Fibroblast of lung (primary cell): ENCODE results near the gene RGS3. TPM values are rescaled to one million over a fixed set of nuclear protein-coding genes. Genes with fewer than 3 reads are reported as not detected.
A peak's percentile ranks its signal among the peaks of the same experiment; 100 is the strongest.

ENCODE experiments used
- DNase-seq, 2 donors: peaks; one replicate each; pipeline versions ENCODE4 v3.0.0 to v3.0.0-alpha.2; 2010; ENCODE audit warnings: low read depth in 2 of 2
- H2AFZ ChIP-seq: 2 replicates; pipeline ENCODE4 v1.5.1; 2012; ENCODE audit warnings: low read length, control low read depth, inconsistent platforms
- H3K27ac ChIP-seq: 2 replicates; pipeline ENCODE4 v1.5.1; 2011; ENCODE audit warnings: low read length, control low read depth; ENCODE audit not compliant: insufficient read depth
- H3K27me3 ChIP-seq: 2 replicates; pipeline ENCODE4 v1.5.1; 2011; ENCODE audit warnings: mild to moderate bottlenecking, low read length; ENCODE audit not compliant: control insufficient read depth, insufficient read depth
- H3K36me3 ChIP-seq: 2 replicates; pipeline ENCODE4 v1.5.1; 2011; ENCODE audit warnings: low read length; ENCODE audit not compliant: control insufficient read depth, insufficient read depth
- H3K4me1 ChIP-seq: 2 replicates; pipeline ENCODE4 v1.5.1; 2011; ENCODE audit warnings: low read length; ENCODE audit not compliant: control insufficient read depth, insufficient read depth; ENCODE audit errors: extremely low read depth
- H3K4me2 ChIP-seq: 2 replicates; pipeline ENCODE4 v1.5.1; 2011; ENCODE audit warnings: low read length, control low read depth; ENCODE audit not compliant: insufficient read depth; ENCODE audit errors: extremely low read depth
- H3K4me3 ChIP-seq, 4 experiments: fragments of 200-600 bp in 1 of 4; sonication (generic) in 1 of 4; replicated peaks in 1 of 4; 2 replicates each; pipeline ENCODE4 v1.5.1; 2011 to 2016; ENCODE audit warnings: low read length in 4 of 4, low read depth in 3 of 4, mild to moderate bottlenecking in 3 of 4, control low read depth in 2 of 4, inconsistent platforms in 1 of 4, mixed read lengths in 1 of 4; ENCODE audit not compliant: insufficient read depth in 1 of 4; ENCODE audit errors: control extremely low read depth in 1 of 4
- H3K79me2 ChIP-seq: 2 replicates; pipeline ENCODE4 v1.5.1; 2012; ENCODE audit warnings: mild to moderate bottlenecking, low read length, inconsistent platforms; ENCODE audit not compliant: control insufficient read depth, insufficient read depth
- H3K9ac ChIP-seq: 2 replicates; pipeline ENCODE4 v1.5.1; 2011; ENCODE audit warnings: mild to moderate bottlenecking, low read length, control low read depth; ENCODE audit not compliant: insufficient read depth
- H3K9me3 ChIP-seq: 2 replicates; pipeline ENCODE4 v1.5.1; 2012; ENCODE audit warnings: low read depth, low read length; ENCODE audit not compliant: control insufficient read depth, insufficient read depth
- H4K20me1 ChIP-seq: 2 replicates; pipeline ENCODE4 v1.5.1; 2011; ENCODE audit warnings: low read length; ENCODE audit not compliant: control insufficient read depth, insufficient read depth; ENCODE audit errors: extremely low read depth
- EZH2 ChIP-seq: IDR thresholded peaks from 2 replicates; pipeline ENCODE4 v1.5.1; 2012; ENCODE audit warnings: low read length, control low read depth, mild to moderate bottlenecking; ENCODE audit errors: missing control alignments
- polyA plus RNA-seq, 2 donors: library from polyadenylated mRNA; depleted of rRNA in 1 of 2; stranded (reverse) in 1 of 2; unstranded in 1 of 2; fragments of >200 nt; gene quantifications; 2 replicates each; pipeline ENCODE4 v1.2.1, GENCODE V29; 2011 to 2012; ENCODE audit warnings: missing spikeins in 1 of 2
- total RNA-seq: library from RNA; depleted of rRNA; stranded (reverse); fragments of >200 nt; gene quantifications from 2 replicates; pipeline ENCODE4 v1.2.1, GENCODE V29; 2014
- TF ChIP-seq, protein P1 (sequence below), 2 donors: IDR thresholded peaks in 1 of 2; conservative IDR thresholded peaks in 1 of 2; 1 replicate in 1 of 2; 2 replicates in 1 of 2; pipeline ENCODE4 v1.5.1; 2011 to 2012; ENCODE audit warnings: low read length in 2 of 2, control low read depth in 1 of 2, inconsistent platforms in 1 of 2, low read depth in 1 of 2, mild to moderate bottlenecking in 1 of 2

RGS3 gene
- total and polyA plus RNA-seq, 2 donors (not counting 1 experiment from before 2014, with no cell fraction given): 48.1 to 74.3 TPM

DNA sequence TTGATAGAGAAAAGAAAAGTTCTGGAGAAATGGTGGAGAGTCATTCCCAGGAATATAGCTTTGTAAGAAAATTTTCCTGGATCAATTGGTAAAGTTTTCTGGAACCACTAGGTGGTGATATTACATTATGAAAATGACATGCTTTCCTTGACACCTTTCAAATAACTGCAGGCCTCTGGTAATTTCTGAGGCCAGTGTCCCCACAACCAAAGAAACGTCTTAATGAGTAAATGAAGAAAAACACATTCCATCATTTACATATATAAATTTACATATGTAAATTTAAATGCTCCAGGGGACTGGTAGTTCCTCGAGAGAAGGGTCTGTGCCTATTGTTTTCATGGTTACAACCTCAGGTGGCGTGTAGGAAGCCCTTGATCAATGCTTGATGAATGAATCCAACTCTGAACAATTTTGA lies 17.2 kb upstream of the RGS3 start:
- Histone ChIP-seq H3K27ac (no peak overlapping the region), H3K4me2 (no peak overlapping the region), H3K4me1 (no peaks in the 10 kb centered on the region), H3K79me2 (no peaks in the 10 kb centered on the region), H3K9ac (no peak overlapping the region), H2AFZ (no peak overlapping the region), H3K4me3 (no peak overlapping the region), H3K36me3 (no peaks in the 10 kb centered on the region), H4K20me1 (no peaks in the 10 kb centered on the region), H3K9me3 (no peaks in the 10 kb centered on the region), H3K27me3 (no peaks in the 10 kb centered on the region)
- peak; percentile 31 to 71 for DNase-seq
- TF ChIP-seq, protein P1, sequence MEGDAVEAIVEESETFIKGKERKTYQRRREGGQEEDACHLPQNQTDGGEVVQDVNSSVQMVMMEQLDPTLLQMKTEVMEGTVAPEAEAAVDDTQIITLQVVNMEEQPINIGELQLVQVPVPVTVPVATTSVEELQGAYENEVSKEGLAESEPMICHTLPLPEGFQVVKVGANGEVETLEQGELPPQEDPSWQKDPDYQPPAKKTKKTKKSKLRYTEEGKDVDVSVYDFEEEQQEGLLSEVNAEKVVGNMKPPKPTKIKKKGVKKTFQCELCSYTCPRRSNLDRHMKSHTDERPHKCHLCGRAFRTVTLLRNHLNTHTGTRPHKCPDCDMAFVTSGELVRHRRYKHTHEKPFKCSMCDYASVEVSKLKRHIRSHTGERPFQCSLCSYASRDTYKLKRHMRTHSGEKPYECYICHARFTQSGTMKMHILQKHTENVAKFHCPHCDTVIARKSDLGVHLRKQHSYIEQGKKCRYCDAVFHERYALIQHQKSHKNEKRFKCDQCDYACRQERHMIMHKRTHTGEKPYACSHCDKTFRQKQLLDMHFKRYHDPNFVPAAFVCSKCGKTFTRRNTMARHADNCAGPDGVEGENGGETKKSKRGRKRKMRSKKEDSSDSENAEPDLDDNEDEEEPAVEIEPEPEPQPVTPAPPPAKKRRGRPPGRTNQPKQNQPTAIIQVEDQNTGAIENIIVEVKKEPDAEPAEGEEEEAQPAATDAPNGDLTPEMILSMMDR (conservative IDR thresholded peaks at IDR 0.05 in 1 of 2, IDR thresholded peaks at IDR 0.05 in 1 of 2; ENCODE audit: low read depth in 1 of 2, low read length in 2 of 2): peak; percentile 42 to 48
- no peak for TF ChIP-seq EZH2

DNA sequence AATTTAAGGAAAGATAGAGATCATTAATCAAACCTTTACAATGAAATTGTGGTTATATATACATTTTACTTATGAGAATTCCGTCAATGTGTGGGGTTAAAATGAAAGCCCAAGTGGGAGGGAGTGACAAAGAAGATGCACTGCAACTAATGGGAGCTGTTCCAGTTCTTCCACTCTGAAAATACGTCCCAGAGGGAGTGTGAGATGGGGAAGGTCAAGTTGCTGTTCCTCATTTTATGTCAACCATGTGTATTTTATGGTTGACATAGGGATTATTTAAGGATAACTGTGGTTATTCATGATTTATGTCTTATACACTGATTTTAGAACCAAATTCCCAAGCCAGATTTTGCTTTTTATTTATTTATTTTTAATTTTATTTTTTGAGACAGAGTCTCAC lies 14.2 kb upstream of the RGS3 start:
- Histone ChIP-seq H3K79me2 (no peaks in the 10 kb centered on the region), H3K4me1 (no peaks in the 10 kb centered on the region), H3K27me3 (no peaks in the 10 kb centered on the region), H4K20me1 (no peaks in the 10 kb centered on the region), H3K27ac (no peak overlapping the region), H3K4me3 (no peak overlapping the region), H3K36me3 (no peaks in the 10 kb centered on the region), H3K9me3 (no peaks in the 10 kb centered on the region), H3K4me2 (no peak overlapping the region), H2AFZ (no peak overlapping the region), H3K9ac (no peak overlapping the region)
- TF ChIP-seq EZH2: no peak
- TF ChIP-seq, protein P1 (conservative IDR thresholded peaks at IDR 0.05 in 1 of 2, IDR thresholded peaks at IDR 0.05 in 1 of 2; ENCODE audit: low read depth in 1 of 2, low read length in 2 of 2): no peak
- no peak for DNase-seq

DNA sequence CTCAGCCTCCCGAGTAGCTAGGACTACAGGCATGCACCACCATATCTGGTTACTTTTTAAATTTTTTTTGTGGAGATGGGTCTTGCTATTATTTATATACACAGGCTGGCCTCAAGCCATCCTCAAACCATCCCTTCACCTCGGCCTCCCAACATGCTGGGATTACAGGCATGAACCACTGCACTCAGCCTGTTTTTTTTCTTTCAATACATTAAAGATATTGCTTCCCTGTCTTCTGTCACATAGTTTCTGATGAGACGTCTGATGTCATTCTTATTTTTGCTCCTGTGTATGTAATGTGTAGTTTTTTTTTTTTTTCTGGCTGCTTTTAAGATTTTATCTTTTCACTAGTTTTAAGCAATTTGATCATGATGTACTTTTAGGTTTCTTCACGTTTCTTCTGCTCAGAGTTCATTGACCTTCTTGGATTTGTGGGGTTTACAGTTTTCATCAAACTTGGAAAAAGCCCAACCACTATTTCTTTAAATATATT lies 11.4 kb upstream of the RGS3 start:
- no peak overlapping the region for H3K4me3 ChIP-seq
- H3K4me2 ChIP-seq: no peak overlapping the region
- H4K20me1 ChIP-seq: no peaks in the 10 kb centered on the region
- DNase-seq: no peak
- H3K36me3 ChIP-seq: no peaks in the 10 kb centered on the region
- no peaks in the 10 kb centered on the region for H3K79me2 ChIP-seq
- H3K27ac ChIP-seq: no peak overlapping the region
- H3K9me3 ChIP-seq: no peaks in the 10 kb centered on the region
- no peaks in the 10 kb centered on the region for H3K27me3 ChIP-seq
- H3K4me1 ChIP-seq: peaks cover 12% of the 10 kb centered on the region
- no peak overlapping the region for H2AFZ ChIP-seq
- TF ChIP-seq EZH2: no peak
- TF ChIP-seq, protein P1 (conservative IDR thresholded peaks at IDR 0.05 in 1 of 2, IDR thresholded peaks at IDR 0.05 in 1 of 2; ENCODE audit: low read depth in 1 of 2, low read length in 2 of 2): no peak
- no peak overlapping the region for H3K9ac ChIP-seq
